ENCODE data around the gene RELN. TPM values are rescaled to one million over a fixed set of nuclear protein-coding genes. Genes with fewer than 3 reads are reported as not detected.

The RELN gene
- total and polyA plus RNA-seq, 4 donors, result 31.9 to 131 (median 69.7) TPM

GRCh38 chr7:103680161-103681144 is 309.0 kb downstream of the RELN start:
- H3K27ac ChIP-seq (ENCODE audit: low read depth, low read length), result peak overlapping the region; percentile 36
- WGBS (ENCODE audit: insufficient coverage), result 75% methylated on average over 4 of the region's 6 CpGs
- no peak overlapping the region for H3K4me3 ChIP-seq (ENCODE audit: low read depth, low read length)
- no peaks in the 10 kb centered on the region for H3K4me1 ChIP-seq (ENCODE audit: control insufficient read depth, insufficient read depth, low read length)
- H3K36me3 ChIP-seq (ENCODE audit: control insufficient read depth, insufficient read depth, low read length), result no peaks in the 10 kb centered on the region
- DNase-seq (ENCODE audit: low read depth in 4 of 6, low spot score in 6 of 6), result peak in 1 of 6 donors; percentile 71
- no peaks in the 10 kb centered on the region for H3K27me3 ChIP-seq (ENCODE audit: control insufficient read depth, insufficient read depth, low read length)
- H3K9me3 ChIP-seq (ENCODE audit: control insufficient read depth, insufficient read depth, low read length), result no peaks in the 10 kb centered on the region

- no CpG with 5 or more reads among the region's 4 CpGs for WGBS (ENCODE audit: insufficient coverage)
- Histone ChIP-seq H3K4me1 (ENCODE audit: control insufficient read depth, insufficient read depth, low read length) (no peaks in the 10 kb centered on the region), H3K27ac (ENCODE audit: low read depth, low read length) (peak overlapping the region; percentile 36), H3K9me3 (ENCODE audit: control insufficient read depth, insufficient read depth, low read length) (no peaks in the 10 kb centered on the region), H3K27me3 (ENCODE audit: control insufficient read depth, insufficient read depth, low read length) (no peaks in the 10 kb centered on the region), H3K36me3 (ENCODE audit: control insufficient read depth, insufficient read depth, low read length) (no peaks in the 10 kb centered on the region), H3K4me3 (ENCODE audit: low read depth, low read length) (no peak overlapping the region)
- DNase-seq (ENCODE audit: low read depth in 4 of 6, low spot score in 6 of 6), result peak in 1 of 6 donors; percentile 51
Observed at GRCh38 chr7:103679151-103680132, 310.0 kb downstream of the RELN start.

GRCh38 chr7:103668279-103668941 is 321.0 kb downstream of the RELN start:
- no peak for DNase-seq (ENCODE audit: low read depth in 4 of 6, low spot score in 6 of 6)
- no peak overlapping the region for H3K27ac ChIP-seq (ENCODE audit: low read depth, low read length)
- no peaks in the 10 kb centered on the region for H3K27me3 ChIP-seq (ENCODE audit: control insufficient read depth, insufficient read depth, low read length)
- H3K4me3 ChIP-seq (ENCODE audit: low read depth, low read length), result no peak overlapping the region
- H3K9me3 ChIP-seq (ENCODE audit: control insufficient read depth, insufficient read depth, low read length), result no peaks in the 10 kb centered on the region
- H3K4me1 ChIP-seq (ENCODE audit: control insufficient read depth, insufficient read depth, low read length), result no peaks in the 10 kb centered on the region
- WGBS (ENCODE audit: insufficient coverage), result no CpG with 5 or more reads among the region's 2 CpGs
- no peaks in the 10 kb centered on the region for H3K36me3 ChIP-seq (ENCODE audit: control insufficient read depth, insufficient read depth, low read length)

GRCh38 chr7:103666326-103666725 is 323.1 kb downstream of the RELN start:
- DNase-seq (ENCODE audit: low read depth in 4 of 6, low spot score in 6 of 6), result no peak
- Histone ChIP-seq H3K27me3 (ENCODE audit: control insufficient read depth, insufficient read depth, low read length) (no peaks in the 10 kb centered on the region), H3K36me3 (ENCODE audit: control insufficient read depth, insufficient read depth, low read length) (no peaks in the 10 kb centered on the region), H3K9me3 (ENCODE audit: control insufficient read depth, insufficient read depth, low read length) (no peaks in the 10 kb centered on the region), H3K27ac (ENCODE audit: low read depth, low read length) (no peak overlapping the region), H3K4me3 (ENCODE audit: low read depth, low read length) (no peak overlapping the region), H3K4me1 (ENCODE audit: control insufficient read depth, insufficient read depth, low read length) (no peaks in the 10 kb centered on the region)
- no CpG with 5 or more reads among the region's 1 CpG for WGBS (ENCODE audit: insufficient coverage)

- no peak for DNase-seq (ENCODE audit: low read depth in 4 of 6, low spot score in 6 of 6)
- H3K27ac ChIP-seq (ENCODE audit: low read depth, low read length), result no peak overlapping the region
- no peaks in the 10 kb centered on the region for H3K4me1 ChIP-seq (ENCODE audit: control insufficient read depth, insufficient read depth, low read length)
- WGBS (ENCODE audit: insufficient coverage), result no CpG with 5 or more reads among the region's 1 CpG
- H3K9me3 ChIP-seq (ENCODE audit: control insufficient read depth, insufficient read depth, low read length), result no peaks in the 10 kb centered on the region
- H3K27me3 ChIP-seq (ENCODE audit: control insufficient read depth, insufficient read depth, low read length), result no peaks in the 10 kb centered on the region
- H3K36me3 ChIP-seq (ENCODE audit: control insufficient read depth, insufficient read depth, low read length), result no peaks in the 10 kb centered on the region
- no peak overlapping the region for H3K4me3 ChIP-seq (ENCODE audit: low read depth, low read length)
Observed at GRCh38 chr7:103664577-103664976, 324.9 kb downstream of the RELN start.

- Histone ChIP-seq H3K4me1 (ENCODE audit: control insufficient read depth, insufficient read depth, low read length) (no peaks in the 10 kb centered on the region), H3K27me3 (ENCODE audit: control insufficient read depth, insufficient read depth, low read length) (no peaks in the 10 kb centered on the region), H3K27ac (ENCODE audit: low read depth, low read length) (no peak overlapping the region), H3K36me3 (ENCODE audit: control insufficient read depth, insufficient read depth, low read length) (no peaks in the 10 kb centered on the region), H3K9me3 (ENCODE audit: control insufficient read depth, insufficient read depth, low read length) (no peaks in the 10 kb centered on the region), H3K4me3 (ENCODE audit: low read depth, low read length) (no peak overlapping the region)
- DNase-seq (ENCODE audit: low read depth in 4 of 6, low spot score in 6 of 6), result no peak
- 100% methylated on average over 5 of the region's 7 CpGs for WGBS (ENCODE audit: insufficient coverage)
Observed at GRCh38 chr7:103660455-103661371, 328.7 kb downstream of the RELN start.

GRCh38 chr7:103658055-103659005 is 331.1 kb downstream of the RELN start:
- Histone ChIP-seq H3K9me3 (ENCODE audit: control insufficient read depth, insufficient read depth, low read length) (no peaks in the 10 kb centered on the region), H3K27me3 (ENCODE audit: control insufficient read depth, insufficient read depth, low read length) (no peaks in the 10 kb centered on the region), H3K4me1 (ENCODE audit: control insufficient read depth, insufficient read depth, low read length) (no peaks in the 10 kb centered on the region), H3K36me3 (ENCODE audit: control insufficient read depth, insufficient read depth, low read length) (no peaks in the 10 kb centered on the region), H3K4me3 (ENCODE audit: low read depth, low read length) (no peak overlapping the region), H3K27ac (ENCODE audit: low read depth, low read length) (no peak overlapping the region)
- 88% methylated on average over 3 of the region's 4 CpGs for WGBS (ENCODE audit: insufficient coverage)
- no peak for DNase-seq (ENCODE audit: low read depth in 4 of 6, low spot score in 6 of 6)

GRCh38 chr7:103657474-103657894 is 332.0 kb downstream of the RELN start:
- WGBS (ENCODE audit: insufficient coverage), result 67% methylated on average over 3 of the region's 4 CpGs
- Histone ChIP-seq H3K4me1 (ENCODE audit: control insufficient read depth, insufficient read depth, low read length) (no peaks in the 10 kb centered on the region), H3K27me3 (ENCODE audit: control insufficient read depth, insufficient read depth, low read length) (no peaks in the 10 kb centered on the region), H3K36me3 (ENCODE audit: control insufficient read depth, insufficient read depth, low read length) (no peaks in the 10 kb centered on the region), H3K4me3 (ENCODE audit: low read depth, low read length) (no peak overlapping the region), H3K9me3 (ENCODE audit: control insufficient read depth, insufficient read depth, low read length) (no peaks in the 10 kb centered on the region), H3K27ac (ENCODE audit: low read depth, low read length) (no peak overlapping the region)
- no peak for DNase-seq (ENCODE audit: low read depth in 4 of 6, low spot score in 6 of 6)
